Prostate gland (tissue), 2 donors: Measurements from ENCODE around the gene PRDM7.

Source experiments
- CTCF ChIP-seq, 4 experiments: fragments of 200-600 bp in 2 of 4; fragments of 450-650 bp in 2 of 4; sonication (generic) in 2 of 4; IDR thresholded peaks; 1 replicate in 3 of 4; 2 replicates in 1 of 4; pipeline ENCODE4 v1.5.1; 2016 to 2019; ENCODE audit warnings: antibody characterized with exemption in 4 of 4, mild to moderate bottlenecking in 2 of 4, moderate library complexity in 2 of 4
- POLR2AphosphoS5 ChIP-seq: sonication (generic); formaldehyde crosslinking; IDR thresholded peaks from one replicate; pipeline ENCODE4 v1.6.1; 2017; ENCODE audit warnings: antibody characterized with exemption

- TF ChIP-seq CTCF (IDR thresholded peaks at IDR 0.05) = no peak
- TF ChIP-seq POLR2AphosphoS5 = no peak
Observed at GRCh38 chr16:90055371-90055770, 21.8 kb downstream of the PRDM7 start.
